Measurements from ENCODE around the gene NOL3. TPM values are rescaled to one million over a fixed set of nuclear protein-coding genes. Genes with fewer than 3 reads are reported as not detected.

NOL3 gene
- total and polyA plus RNA-seq, 12 donors, result 71.8 to 132 (median 84.1) TPM

GRCh38 chr16:67209565-67209964, 39.2 kb downstream of the NOL3 start:
- Histone ChIP-seq H3K36me3 (peaks cover 0 to 29% (median 0%) of the 10 kb centered on the region in 9 donors), H3K9me3 (no peaks in the 10 kb centered on the region), H3K27me3 (no peaks in the 10 kb centered on the region), H3K4me1 (peaks cover 0 to 13% (median 10%) of the 10 kb centered on the region in 9 donors), H3K4me3 (no peak overlapping the region), H3K27ac (no peak overlapping the region)
- DNase-seq (no peak), ATAC-seq (no peak)
- 87 to 91% methylated on average over 8 of the region's 8 CpGs for WGBS, 2 donors
- TF ChIP-seq, protein P1, sequence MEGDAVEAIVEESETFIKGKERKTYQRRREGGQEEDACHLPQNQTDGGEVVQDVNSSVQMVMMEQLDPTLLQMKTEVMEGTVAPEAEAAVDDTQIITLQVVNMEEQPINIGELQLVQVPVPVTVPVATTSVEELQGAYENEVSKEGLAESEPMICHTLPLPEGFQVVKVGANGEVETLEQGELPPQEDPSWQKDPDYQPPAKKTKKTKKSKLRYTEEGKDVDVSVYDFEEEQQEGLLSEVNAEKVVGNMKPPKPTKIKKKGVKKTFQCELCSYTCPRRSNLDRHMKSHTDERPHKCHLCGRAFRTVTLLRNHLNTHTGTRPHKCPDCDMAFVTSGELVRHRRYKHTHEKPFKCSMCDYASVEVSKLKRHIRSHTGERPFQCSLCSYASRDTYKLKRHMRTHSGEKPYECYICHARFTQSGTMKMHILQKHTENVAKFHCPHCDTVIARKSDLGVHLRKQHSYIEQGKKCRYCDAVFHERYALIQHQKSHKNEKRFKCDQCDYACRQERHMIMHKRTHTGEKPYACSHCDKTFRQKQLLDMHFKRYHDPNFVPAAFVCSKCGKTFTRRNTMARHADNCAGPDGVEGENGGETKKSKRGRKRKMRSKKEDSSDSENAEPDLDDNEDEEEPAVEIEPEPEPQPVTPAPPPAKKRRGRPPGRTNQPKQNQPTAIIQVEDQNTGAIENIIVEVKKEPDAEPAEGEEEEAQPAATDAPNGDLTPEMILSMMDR (IDR thresholded peaks at IDR 0.05), result no peak
- intact Hi-C loops (cut with DNase I), result no loop called here

DNA sequence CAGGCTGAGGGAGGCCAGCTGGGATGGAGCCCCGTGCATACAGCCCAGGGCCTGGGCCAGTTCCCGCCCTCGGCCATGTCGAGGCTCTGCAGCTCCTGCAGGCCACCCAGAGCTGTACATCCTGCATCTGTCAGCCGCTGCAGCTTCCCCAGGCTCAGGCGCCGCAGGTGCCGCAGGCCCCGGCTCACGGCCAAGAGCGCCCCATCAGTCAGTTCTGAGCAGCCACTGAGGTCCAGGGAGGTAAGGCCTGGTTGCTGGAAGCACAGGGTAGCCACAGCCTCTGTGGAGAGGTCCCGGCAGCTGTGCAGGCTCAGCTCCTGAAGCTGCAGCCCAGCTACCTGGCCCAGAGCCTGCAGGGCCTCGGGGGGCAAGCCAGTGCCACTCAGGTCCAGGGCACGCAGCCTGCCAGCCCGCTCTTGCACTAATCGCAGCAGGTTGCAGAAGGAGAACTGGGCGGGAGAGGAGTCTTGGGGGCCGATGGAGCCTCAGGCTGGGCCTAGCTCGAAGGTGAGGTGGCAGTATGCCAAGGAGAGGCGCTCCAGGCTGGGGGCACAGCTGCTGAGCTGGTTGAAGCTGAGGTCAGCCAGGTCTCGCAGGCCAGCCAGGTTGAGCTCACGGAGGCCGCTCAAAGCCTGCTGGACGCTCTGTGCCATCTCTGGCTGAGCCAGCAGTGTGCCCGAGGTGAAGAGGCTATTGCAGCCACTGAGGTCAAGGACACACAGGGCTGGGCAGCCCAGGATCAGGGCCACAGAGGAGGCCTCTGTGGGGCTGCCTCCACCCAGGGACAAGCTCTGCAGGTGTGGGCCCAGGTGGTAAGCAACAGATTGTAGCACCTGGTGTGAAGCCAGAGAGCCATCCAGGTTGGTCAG, 40.0 kb downstream of the NOL3 start:
- no peaks in the 10 kb centered on the region for H3K9me3 ChIP-seq
- TF ChIP-seq, protein P1 (IDR thresholded peaks at IDR 0.05), result no peak
- intact Hi-C loops (cut with DNase I), result no loop called here
- ATAC-seq (peak in 1 of 8 donors; percentile 7), DNase-seq (no peak)
- H3K4me3 ChIP-seq, result no peak overlapping the region
- no peaks in the 10 kb centered on the region for H3K27me3 ChIP-seq
- peaks cover 0 to 13% (median 10%) of the 10 kb centered on the region in 9 donors for H3K4me1 ChIP-seq
- 89 to 93% methylated on average over 23 to 25 of the region's 25 CpGs for WGBS, 2 donors
- no peak overlapping the region for H3K27ac ChIP-seq
- H3K36me3 ChIP-seq, result peaks cover 0 to 27% (median 0%) of the 10 kb centered on the region in 9 donors

DNA sequence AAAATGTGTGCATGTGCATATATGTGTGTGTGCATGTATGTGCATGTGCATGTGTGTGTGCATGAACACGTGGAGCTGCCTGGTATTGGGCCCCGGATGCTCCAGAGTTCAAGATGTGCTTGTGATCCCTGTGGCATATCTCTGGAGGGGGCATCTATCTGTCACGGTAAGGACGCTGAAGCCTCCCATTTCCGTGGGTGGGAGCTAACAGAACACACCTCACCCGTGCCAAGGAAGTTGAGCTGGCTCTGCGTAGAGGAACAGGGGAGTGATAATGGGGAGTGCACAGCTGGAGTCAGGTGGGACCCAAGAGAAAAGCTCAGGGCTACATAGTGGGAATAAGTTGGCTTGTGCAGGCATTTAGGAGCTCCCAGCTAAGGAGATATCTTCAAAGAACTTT, 41.3 kb downstream of the NOL3 start:
- no peak for DNase-seq
- intact Hi-C loops (cut with DNase I), result no loop called here
- WGBS, 2 donors, result 78 to 80% methylated on average over 7 of the region's 7 CpGs

DNA sequence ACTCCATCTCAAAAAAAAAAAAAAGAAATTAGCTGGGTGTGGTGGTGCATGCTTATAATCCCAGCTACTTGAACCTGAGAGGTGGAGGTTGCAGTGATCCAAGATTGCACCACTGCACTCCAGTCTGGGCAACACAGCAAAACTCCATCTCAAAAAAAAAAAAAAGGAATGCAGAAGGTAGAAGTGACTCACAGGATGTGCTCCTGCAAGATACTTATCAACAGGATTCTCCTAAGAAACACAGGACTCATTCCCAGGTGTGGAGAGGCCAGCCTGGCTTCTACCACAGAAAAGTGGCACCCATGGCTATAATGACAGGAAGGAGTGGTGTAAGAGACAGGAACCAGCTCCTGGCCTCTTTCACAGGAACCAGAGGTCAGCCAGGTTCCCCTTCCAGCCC, 42.4 kb downstream of the NOL3 start:
- no peaks in the 10 kb centered on the region for H3K27me3 ChIP-seq
- peaks cover 7 to 36% (median 31%) of the 10 kb centered on the region in 9 donors for H3K4me1 ChIP-seq
- no peak overlapping the region for H3K27ac ChIP-seq
- DNase-seq (no peak), ATAC-seq (no peak)
- TF ChIP-seq, protein P1 (IDR thresholded peaks at IDR 0.05), result no peak
- intact Hi-C loops (cut with DNase I), result no loop called here
- no peak overlapping the region for H3K4me3 ChIP-seq
- no peaks in the 10 kb centered on the region for H3K9me3 ChIP-seq
- H3K36me3 ChIP-seq, result peaks cover 0 to 14% (median 0%) of the 10 kb centered on the region in 9 donors

More for the DNA sequence above, 41.3 kb downstream of the NOL3 start:
- H3K4me3 ChIP-seq, result no peak overlapping the region
- TF ChIP-seq, protein P1 (IDR thresholded peaks at IDR 0.05), result no peak
- H3K27ac ChIP-seq, result no peak overlapping the region
- ATAC-seq, result no peak
- no peaks in the 10 kb centered on the region for H3K27me3 ChIP-seq
- H3K9me3 ChIP-seq, result no peaks in the 10 kb centered on the region
- H3K36me3 ChIP-seq, result peaks cover 0 to 23% (median 0%) of the 10 kb centered on the region in 9 donors
- peaks cover 7 to 26% (median 21%) of the 10 kb centered on the region in 9 donors for H3K4me1 ChIP-seq
